BLaER1 treated with 17β-estradiol and CSF1 and Interleukin-3, amounts not matched to agents 10 nM and 100 nM (cell line): ENCODE results near the gene PLA2G4E.

Experiments used
- H3K27ac ChIP-seq, 11 experiments: shearing (Covaris generic); formaldehyde crosslinking; 2 replicates each; pipeline ENCODE4 v1.8.1; 2022
- H3K27me3 ChIP-seq, 11 experiments: shearing (Covaris generic); formaldehyde crosslinking; 2 replicates each; pipeline ENCODE4 v1.8.1; 2022
- H3K36me3 ChIP-seq, 11 experiments: shearing (Covaris generic); formaldehyde crosslinking; 2 replicates each; pipeline ENCODE4 v1.8.1; 2022
- H3K4me1 ChIP-seq, 10 experiments: shearing (Covaris generic); formaldehyde crosslinking; 2 replicates each; pipeline ENCODE4 v1.8.1; 2022
- H3K4me2 ChIP-seq, 11 experiments: shearing (Covaris generic); formaldehyde crosslinking; 2 replicates each; pipeline ENCODE4 v1.8.1; 2022
- H3K4me3 ChIP-seq, 10 experiments: shearing (Covaris generic); formaldehyde crosslinking; 2 replicates each; pipeline ENCODE4 v1.8.1; 2022
- H3K9ac ChIP-seq, 11 experiments: shearing (Covaris generic); formaldehyde crosslinking; 2 replicates each; pipeline ENCODE4 v1.8.1; 2022
- H3K9me3 ChIP-seq, 11 experiments: shearing (Covaris generic); formaldehyde crosslinking; replicated peaks in 1 of 11; 2 replicates each; pipeline ENCODE4 v1.8.1; 2022
- H4K20me1 ChIP-seq, 11 experiments: shearing (Covaris generic); formaldehyde crosslinking; 2 replicates each; pipeline ENCODE4 v1.8.1; 2022
- Cebpa-rat ChIP-seq, 11 experiments: shearing (Covaris generic); IDR thresholded peaks; 2 replicates each; pipeline ENCODE4 v1.8.1; 2022

PLA2G4E gene

DNA sequence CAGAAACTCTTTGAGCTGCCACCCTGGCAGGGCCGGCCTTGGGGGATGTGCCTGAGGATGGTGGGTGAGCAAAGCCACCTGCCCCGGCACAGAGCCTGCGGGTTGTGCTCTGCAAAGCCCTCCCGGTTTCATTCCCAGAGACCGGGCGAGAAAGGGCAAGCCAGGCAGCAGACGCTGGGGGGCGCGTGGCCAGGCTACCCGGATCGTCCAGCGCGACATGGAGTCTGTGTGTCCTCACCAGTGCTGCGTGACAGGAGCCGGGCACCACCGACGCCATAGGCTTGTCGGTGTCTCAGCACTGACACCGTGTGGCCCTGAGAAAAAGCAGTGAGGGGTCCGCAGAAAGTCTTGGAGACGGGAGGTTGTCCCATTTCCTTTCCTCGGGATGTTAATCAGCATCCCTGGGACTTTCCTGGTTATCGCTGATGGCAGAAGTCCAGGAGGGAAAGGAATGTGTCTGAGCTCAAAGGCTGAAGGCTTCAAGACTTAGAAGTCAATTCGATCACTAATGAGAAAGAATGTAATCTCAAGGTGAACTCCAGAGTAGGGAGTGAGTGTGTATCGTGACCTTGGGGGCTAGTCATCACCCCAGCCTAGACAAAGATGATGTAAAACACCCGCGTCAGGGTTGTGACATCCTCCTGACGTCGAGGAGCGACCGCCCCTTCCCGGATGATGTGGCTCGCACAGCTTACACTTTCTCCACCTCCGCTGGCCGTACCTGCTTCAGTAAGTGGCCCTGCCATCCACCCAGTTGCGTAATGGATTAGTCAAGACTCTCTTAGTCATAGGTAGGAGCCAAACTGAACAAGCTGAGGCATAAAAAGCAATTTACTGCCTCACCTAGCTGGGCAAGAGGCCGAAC, 36.3 kb upstream of the PLA2G4E start:
- peaks cover 0 to 14% (median 5%) of the 10 kb centered on the region in 10 experiments; a peak in 9 of 20 replicates for H3K4me1 ChIP-seq
- no peaks in the 10 kb centered on the region; a peak in 1 of 22 replicates for H3K27me3 ChIP-seq
- peak overlapping the region in 2 of 11 experiments; percentile 38 to 44; a peak in 3 of 22 replicates for H3K9ac ChIP-seq
- H3K4me3 ChIP-seq, result peak overlapping the region in 6 of 10 experiments; percentile 2 to 43 (median 26); a peak in 5 of 20 replicates
- peak in 3 of 11 experiments; percentile 54 to 66 (median 61); a peak in 3 of 22 replicates for TF ChIP-seq Cebpa-rat (IDR thresholded peaks at IDR 0.05)
- no peaks in the 10 kb centered on the region for H3K36me3 ChIP-seq
- H3K27ac ChIP-seq, result no peak overlapping the region
- no peaks in the 10 kb centered on the region for H4K20me1 ChIP-seq
- H3K9me3 ChIP-seq, result no peaks in the 10 kb centered on the region
- peak overlapping the region; percentile 51 to 96 (median 77) for H3K4me2 ChIP-seq

GRCh38 chr15:42053914-42054313, 33.1 kb upstream of the PLA2G4E start:
- no peaks in the 10 kb centered on the region for H3K9me3 ChIP-seq
- no peaks in the 10 kb centered on the region for H3K36me3 ChIP-seq
- no peak for TF ChIP-seq Cebpa-rat (IDR thresholded peaks at IDR 0.05)
- no peak overlapping the region for H3K4me2 ChIP-seq
- H3K4me1 ChIP-seq, result peaks cover 0 to 10% (median 2%) of the 10 kb centered on the region in 10 experiments; a peak in 4 of 20 replicates
- H4K20me1 ChIP-seq, result no peaks in the 10 kb centered on the region
- no peak overlapping the region for H3K27ac ChIP-seq
- no peaks in the 10 kb centered on the region; a peak in 1 of 22 replicates for H3K27me3 ChIP-seq
- H3K4me3 ChIP-seq, result no peak overlapping the region
- no peak overlapping the region for H3K9ac ChIP-seq

- Histone ChIP-seq H3K36me3 (no peaks in the 10 kb centered on the region), H3K9me3 (no peaks in the 10 kb centered on the region), H4K20me1 (no peaks in the 10 kb centered on the region), H3K4me2 (no peak overlapping the region), H3K9ac (no peak overlapping the region), H3K27me3 (no peaks in the 10 kb centered on the region; a peak in 1 of 22 replicates), H3K4me3 (no peak overlapping the region), H3K27ac (no peak overlapping the region), H3K4me1 (peaks cover 0 to 10% (median 2%) of the 10 kb centered on the region in 10 experiments; a peak in 4 of 20 replicates)
- TF ChIP-seq Cebpa-rat (IDR thresholded peaks at IDR 0.05), result no peak
Observed at GRCh38 chr15:42053010-42053409, 32.2 kb upstream of the PLA2G4E start.

DNA sequence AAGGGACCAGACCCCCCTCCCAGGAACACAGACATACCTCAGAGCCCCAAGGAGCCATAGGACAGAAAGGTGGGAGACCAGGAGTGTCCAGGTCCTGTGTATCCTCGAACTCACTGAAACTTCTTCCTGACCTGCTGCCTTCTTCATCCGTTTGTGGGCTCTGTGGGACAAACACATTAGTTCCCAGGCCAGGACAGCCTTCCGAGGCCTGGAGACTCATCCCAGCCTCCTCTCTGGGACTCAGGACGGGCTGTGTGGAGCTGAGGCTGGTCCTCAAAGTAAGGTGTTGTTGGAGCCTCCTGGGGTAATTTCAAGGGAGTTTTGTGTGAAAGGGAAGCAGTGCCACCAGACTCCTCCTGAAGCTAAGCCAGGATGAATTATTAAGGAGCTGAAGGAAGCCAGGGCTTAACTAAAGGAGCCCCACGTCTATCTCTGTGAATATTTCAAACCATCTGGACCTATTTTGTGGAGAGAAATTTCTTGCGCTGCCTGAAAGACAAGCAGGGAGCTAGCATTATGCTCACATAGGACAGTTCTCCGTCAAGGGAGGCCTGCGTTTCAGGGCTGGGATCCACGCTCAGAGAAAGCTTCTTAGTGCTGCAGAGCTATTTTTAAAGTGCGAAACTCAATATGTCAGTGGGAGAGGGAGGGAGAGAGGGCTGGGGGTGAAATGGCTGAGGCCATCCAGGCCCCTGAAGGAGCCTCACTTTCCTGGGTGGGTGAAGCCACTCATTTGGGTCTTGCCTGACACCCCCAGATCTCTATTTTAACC, 29.8 kb upstream of the PLA2G4E start:
- Histone ChIP-seq H3K4me1 (no peaks in the 10 kb centered on the region), H3K9ac (no peak overlapping the region), H4K20me1 (no peaks in the 10 kb centered on the region), H3K4me2 (no peak overlapping the region), H3K9me3 (no peaks in the 10 kb centered on the region), H3K4me3 (no peak overlapping the region), H3K27me3 (no peaks in the 10 kb centered on the region), H3K36me3 (no peaks in the 10 kb centered on the region), H3K27ac (no peak overlapping the region)
- no peak for TF ChIP-seq Cebpa-rat (IDR thresholded peaks at IDR 0.05)

GRCh38 chr15:42048821-42049200, 28.0 kb upstream of the PLA2G4E start:
- H3K4me2 ChIP-seq, result no peak overlapping the region
- TF ChIP-seq Cebpa-rat (IDR thresholded peaks at IDR 0.05), result no peak
- H3K4me1 ChIP-seq, result peaks cover 0 to 7% (median 0%) of the 10 kb centered on the region in 10 experiments; a peak in 5 of 20 replicates
- no peaks in the 10 kb centered on the region for H3K9me3 ChIP-seq
- H3K36me3 ChIP-seq, result no peaks in the 10 kb centered on the region
- no peak overlapping the region for H3K27ac ChIP-seq
- H3K4me3 ChIP-seq, result no peak overlapping the region
- no peaks in the 10 kb centered on the region for H4K20me1 ChIP-seq
- H3K27me3 ChIP-seq, result no peaks in the 10 kb centered on the region
- H3K9ac ChIP-seq, result no peak overlapping the region

- Histone ChIP-seq H3K4me1 (peaks cover 0 to 7% (median 0%) of the 10 kb centered on the region in 10 experiments; a peak in 5 of 20 replicates), H3K4me3 (no peak overlapping the region), H4K20me1 (no peaks in the 10 kb centered on the region), H3K27ac (no peak overlapping the region), H3K4me2 (no peak overlapping the region), H3K9me3 (no peaks in the 10 kb centered on the region), H3K36me3 (no peaks in the 10 kb centered on the region), H3K27me3 (no peaks in the 10 kb centered on the region), H3K9ac (no peak overlapping the region)
- no peak for TF ChIP-seq Cebpa-rat (IDR thresholded peaks at IDR 0.05)
Observed at GRCh38 chr15:42048080-42048820, 27.4 kb upstream of the PLA2G4E start.

GRCh38 chr15:42046597-42046996, 25.8 kb upstream of the PLA2G4E start:
- H3K4me2 ChIP-seq, result no peak overlapping the region

DNA sequence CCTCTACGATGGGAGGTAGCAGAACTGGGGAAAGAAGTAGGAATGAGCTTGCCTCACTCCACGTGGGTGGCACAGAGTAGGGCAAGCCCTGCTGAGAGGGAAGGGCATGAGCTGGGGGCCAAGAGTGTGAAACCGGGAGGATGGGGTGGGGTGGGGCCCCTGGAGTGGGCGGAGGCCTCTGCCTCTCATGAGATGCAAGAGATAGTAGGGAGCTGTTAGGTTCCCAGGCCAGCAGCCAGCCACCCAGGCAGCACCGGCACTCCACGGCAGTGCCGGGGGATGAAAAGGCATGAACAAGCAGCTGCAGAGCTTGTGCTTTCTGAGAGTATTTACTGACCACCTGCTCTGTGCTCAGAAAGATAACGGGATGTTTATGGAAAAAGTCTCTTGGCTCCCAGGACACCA, 24.4 kb upstream of the PLA2G4E start:
- H3K4me3 ChIP-seq, result no peak overlapping the region
- no peak for TF ChIP-seq Cebpa-rat (IDR thresholded peaks at IDR 0.05)
- H4K20me1 ChIP-seq, result no peaks in the 10 kb centered on the region
- no peaks in the 10 kb centered on the region for H3K9me3 ChIP-seq
- peak overlapping the region in 3 of 11 experiments; percentile 36 to 44 (median 38); a peak in 4 of 22 replicates for H3K4me2 ChIP-seq
- no peaks in the 10 kb centered on the region for H3K27me3 ChIP-seq
- peaks cover 0 to 14% (median 0%) of the 10 kb centered on the region in 10 experiments; a peak in 6 of 20 replicates for H3K4me1 ChIP-seq
- no peak overlapping the region for H3K27ac ChIP-seq
- H3K9ac ChIP-seq, result no peak overlapping the region
- H3K36me3 ChIP-seq, result no peaks in the 10 kb centered on the region

More at GRCh38 chr15:42046597-42046996, 25.8 kb upstream of the PLA2G4E start:
- Histone ChIP-seq H3K4me3 (no peak overlapping the region), H4K20me1 (no peaks in the 10 kb centered on the region), H3K9me3 (no peaks in the 10 kb centered on the region), H3K4me1 (peaks cover 0 to 10% (median 0%) of the 10 kb centered on the region in 10 experiments; a peak in 6 of 20 replicates), H3K9ac (no peak overlapping the region), H3K27me3 (no peaks in the 10 kb centered on the region), H3K27ac (no peak overlapping the region), H3K36me3 (no peaks in the 10 kb centered on the region)
- no peak for TF ChIP-seq Cebpa-rat (IDR thresholded peaks at IDR 0.05)
